ENCODE data around the gene ZSWIM9. TPM values are rescaled to one million over a fixed set of nuclear protein-coding genes. Genes with fewer than 3 reads are reported as not detected.

The ZSWIM9 gene
- total RNA-seq, 1 donor from 2014 or later, result 9.7 TPM

GRCh38 chr19:48148576-48148975, 21.9 kb upstream of the ZSWIM9 start:
- no peak overlapping the region for H3K27ac Mint-ChIP-seq
- H3K4me3 Mint-ChIP-seq (ENCODE audit: low read depth), result no peak overlapping the region
- no peak for DNase-seq (ENCODE audit: low spot score)
- H3K27me3 Mint-ChIP-seq (ENCODE audit: low read depth), result no peaks in the 10 kb centered on the region
- peaks cover 54% of the 10 kb centered on the region for H3K36me3 Mint-ChIP-seq (ENCODE audit: low read depth)
- H3K4me1 Mint-ChIP-seq (ENCODE audit: low read depth), result peaks cover 5% of the 10 kb centered on the region
- H3K9me3 Mint-ChIP-seq, result no peaks in the 10 kb centered on the region
- intact Hi-C loops (cut with micrococcal nuclease), result no loop called here

- Mint-ChIP-seq H3K4me1 (ENCODE audit: low read depth) (peaks cover 5% of the 10 kb centered on the region), H3K27me3 (ENCODE audit: low read depth) (no peaks in the 10 kb centered on the region), H3K9me3 (no peaks in the 10 kb centered on the region), H3K36me3 (ENCODE audit: low read depth) (peaks cover 53% of the 10 kb centered on the region), H3K4me3 (ENCODE audit: low read depth) (no peak overlapping the region), H3K27ac (no peak overlapping the region)
- DNase-seq (ENCODE audit: low spot score), result no peak
- intact Hi-C loops (cut with micrococcal nuclease), result no loop called here
Observed at GRCh38 chr19:48149430-48149829, 21.1 kb upstream of the ZSWIM9 start.

DNA sequence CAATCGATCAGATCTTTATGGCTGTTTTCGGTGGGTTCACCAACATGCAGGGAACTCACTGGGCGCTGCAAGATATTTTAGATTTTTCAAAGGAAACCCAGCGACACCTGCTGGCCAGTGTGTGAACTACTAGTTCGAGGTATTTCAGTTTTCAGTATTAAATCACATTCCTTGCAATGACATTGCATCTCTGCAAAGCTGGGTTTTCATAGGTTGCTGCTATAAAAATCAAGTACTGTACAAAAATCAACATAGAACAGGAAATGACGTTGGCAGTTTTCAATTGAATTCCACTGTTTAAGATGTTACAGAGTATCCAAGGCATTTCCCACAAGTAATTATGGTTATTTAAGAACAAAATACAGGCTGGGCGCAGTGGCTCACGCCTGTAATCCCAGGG, 17.9 kb upstream of the ZSWIM9 start:
- Mint-ChIP-seq H3K9me3 (no peaks in the 10 kb centered on the region), H3K4me3 (ENCODE audit: low read depth) (no peak overlapping the region), H3K27me3 (ENCODE audit: low read depth) (no peaks in the 10 kb centered on the region), H3K27ac (no peak overlapping the region), H3K4me1 (ENCODE audit: low read depth) (peaks cover 5% of the 10 kb centered on the region), H3K36me3 (ENCODE audit: low read depth) (peaks cover 53% of the 10 kb centered on the region)
- DNase-seq (ENCODE audit: low spot score), result peak; percentile 40
- intact Hi-C loops (cut with micrococcal nuclease), result loop anchor here (1.0 kb wide), 1 partner anchor 45 kb away; no protein-coding TSS in a partner anchor

GRCh38 chr19:48154003-48154402, 16.5 kb upstream of the ZSWIM9 start:
- Mint-ChIP-seq H3K4me1 (ENCODE audit: low read depth) (peaks cover 5% of the 10 kb centered on the region), H3K27ac (no peak overlapping the region), H3K4me3 (ENCODE audit: low read depth) (no peak overlapping the region), H3K9me3 (no peaks in the 10 kb centered on the region), H3K27me3 (ENCODE audit: low read depth) (no peaks in the 10 kb centered on the region), H3K36me3 (ENCODE audit: low read depth) (peaks cover 57% of the 10 kb centered on the region)
- DNase-seq (ENCODE audit: low spot score), result no peak
- intact Hi-C loops (cut with micrococcal nuclease), result no loop called here

GRCh38 chr19:48158210-48158790, 12.2 kb upstream of the ZSWIM9 start:
- Mint-ChIP-seq H3K4me3 (ENCODE audit: low read depth) (no peak overlapping the region), H3K27me3 (ENCODE audit: low read depth) (no peaks in the 10 kb centered on the region), H3K27ac (no peak overlapping the region), H3K9me3 (no peaks in the 10 kb centered on the region), H3K36me3 (ENCODE audit: low read depth) (peaks cover 62% of the 10 kb centered on the region), H3K4me1 (ENCODE audit: low read depth) (no peaks in the 10 kb centered on the region)
- intact Hi-C loops (cut with micrococcal nuclease), result no loop called here
- no peak for DNase-seq (ENCODE audit: low spot score)

GRCh38 chr19:48168689-48169088, 1.8 kb upstream of the ZSWIM9 start:
- intact Hi-C loops (cut with micrococcal nuclease), result no loop called here

DNA sequence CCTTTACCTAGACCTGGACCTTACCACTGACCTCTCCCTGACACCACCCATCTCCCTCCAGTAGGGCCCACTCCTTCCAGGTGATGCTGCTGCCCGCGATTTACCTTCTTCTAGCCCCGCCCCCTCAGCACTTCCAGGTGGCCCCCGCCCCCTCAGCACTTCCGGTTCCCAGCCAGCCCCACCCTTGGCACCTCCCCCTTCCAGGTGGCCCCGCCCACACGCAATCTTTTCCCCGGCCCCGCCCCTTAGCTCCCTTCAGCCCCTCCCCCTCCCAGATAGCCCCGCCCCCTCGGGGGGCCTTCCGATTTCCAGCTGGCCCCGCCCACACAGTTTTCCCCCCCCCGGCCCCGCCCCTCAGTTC, 922 bp upstream of the ZSWIM9 start:
- H3K4me3 Mint-ChIP-seq (ENCODE audit: low read depth), result peak overlapping the region; percentile 90
- H3K4me1 Mint-ChIP-seq (ENCODE audit: low read depth), result peaks cover 25% of the 10 kb centered on the region
- peak overlapping the region; percentile 93 for H3K27ac Mint-ChIP-seq
- intact Hi-C loops (cut with micrococcal nuclease), result no loop called here
- H3K9me3 Mint-ChIP-seq, result no peaks in the 10 kb centered on the region
- no peaks in the 10 kb centered on the region for H3K27me3 Mint-ChIP-seq (ENCODE audit: low read depth)
- H3K36me3 Mint-ChIP-seq (ENCODE audit: low read depth), result peaks cover 29% of the 10 kb centered on the region
- DNase-seq (ENCODE audit: low spot score), result peak; percentile 80

More at GRCh38 chr19:48168689-48169088, 1.8 kb upstream of the ZSWIM9 start:
- no peaks in the 10 kb centered on the region for H3K27me3 Mint-ChIP-seq (ENCODE audit: low read depth)
- H3K4me1 Mint-ChIP-seq (ENCODE audit: low read depth), result peaks cover 25% of the 10 kb centered on the region
- DNase-seq (ENCODE audit: low spot score), result no peak
- H3K36me3 Mint-ChIP-seq (ENCODE audit: low read depth), result peaks cover 29% of the 10 kb centered on the region
- no peak overlapping the region for H3K27ac Mint-ChIP-seq
- H3K9me3 Mint-ChIP-seq, result no peaks in the 10 kb centered on the region
- peak overlapping the region; percentile 90 for H3K4me3 Mint-ChIP-seq (ENCODE audit: low read depth)

DNA sequence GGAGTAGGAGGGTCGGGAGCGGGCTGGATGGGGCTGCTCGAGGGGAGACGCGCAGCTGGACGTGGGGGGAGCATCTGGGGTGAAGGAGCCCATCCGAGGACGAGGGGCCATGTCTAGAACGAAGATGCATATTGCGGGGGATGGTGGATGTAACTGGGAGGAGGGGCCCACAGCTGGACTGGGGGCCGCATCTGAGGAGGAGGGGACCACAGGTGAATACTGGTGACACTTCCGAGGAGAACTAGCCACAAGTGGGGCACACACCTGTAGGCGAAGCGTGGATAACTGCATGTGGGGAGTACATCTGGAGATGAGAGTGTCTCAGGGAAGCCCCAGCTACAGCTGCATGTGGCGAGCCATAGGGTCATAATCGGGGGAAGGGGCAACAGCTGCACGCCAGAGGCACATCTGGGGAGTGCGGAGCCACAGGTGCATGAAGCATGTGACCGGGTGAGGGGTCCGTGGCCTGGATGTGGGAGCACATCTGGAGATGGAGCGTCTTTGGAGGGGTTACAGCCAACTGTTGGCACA, 402 bp downstream of the ZSWIM9 start:
- Mint-ChIP-seq H3K4me1 (ENCODE audit: low read depth) (peaks cover 27% of the 10 kb centered on the region), H3K9me3 (no peaks in the 10 kb centered on the region), H3K4me3 (ENCODE audit: low read depth) (peak overlapping the region; percentile 90), H3K36me3 (ENCODE audit: low read depth) (peaks cover 34% of the 10 kb centered on the region), H3K27me3 (ENCODE audit: low read depth) (no peaks in the 10 kb centered on the region), H3K27ac (peak overlapping the region; percentile 75)
- DNase-seq (ENCODE audit: low spot score), result no peak
- intact Hi-C loops (cut with micrococcal nuclease), result loop anchor here (2.0 to 5.0 kb wide), 2 partner anchors 34 to 86 kb away; partner anchors contain the start of gene CARD8

- H3K27ac Mint-ChIP-seq, result no peak overlapping the region
- peaks cover 29% of the 10 kb centered on the region for H3K4me1 Mint-ChIP-seq (ENCODE audit: low read depth)
- DNase-seq (ENCODE audit: low spot score), result no peak
- intact Hi-C loops (cut with micrococcal nuclease), result loop anchor here (2.0 to 5.0 kb wide), 2 partner anchors 33 to 86 kb away; partner anchors contain the start of gene CARD8
- H3K27me3 Mint-ChIP-seq (ENCODE audit: low read depth), result no peaks in the 10 kb centered on the region
- H3K4me3 Mint-ChIP-seq (ENCODE audit: low read depth), result peak overlapping the region; percentile 90
- no peaks in the 10 kb centered on the region for H3K9me3 Mint-ChIP-seq
- peaks cover 36% of the 10 kb centered on the region for H3K36me3 Mint-ChIP-seq (ENCODE audit: low read depth)
Observed at GRCh38 chr19:48171710-48172109, 1.2 kb downstream of the ZSWIM9 start.

- no peak overlapping the region for H3K27ac Mint-ChIP-seq
- peaks cover 51% of the 10 kb centered on the region for H3K36me3 Mint-ChIP-seq (ENCODE audit: low read depth)
Observed at GRCh38 chr19:48174445-48175030, 4.1 kb downstream of the ZSWIM9 start.

GRCh38 chr19:48175578-48175977, 5.1 kb downstream of the ZSWIM9 start:
- intact Hi-C loops (cut with micrococcal nuclease), result no loop called here
- Mint-ChIP-seq H3K27me3 (ENCODE audit: low read depth) (no peaks in the 10 kb centered on the region), H3K4me3 (ENCODE audit: low read depth) (no peak overlapping the region), H3K27ac (no peak overlapping the region), H3K36me3 (ENCODE audit: low read depth) (peaks cover 59% of the 10 kb centered on the region), H3K4me1 (ENCODE audit: low read depth) (peaks cover 17% of the 10 kb centered on the region), H3K9me3 (no peaks in the 10 kb centered on the region)
- DNase-seq (ENCODE audit: low spot score), result no peak

More at GRCh38 chr19:48174445-48175030, 4.1 kb downstream of the ZSWIM9 start:
- H3K4me3 Mint-ChIP-seq (ENCODE audit: low read depth), result no peak overlapping the region
- no peak for DNase-seq (ENCODE audit: low spot score)
- H3K4me1 Mint-ChIP-seq (ENCODE audit: low read depth), result peaks cover 17% of the 10 kb centered on the region
- H3K9me3 Mint-ChIP-seq, result no peaks in the 10 kb centered on the region
- no peaks in the 10 kb centered on the region for H3K27me3 Mint-ChIP-seq (ENCODE audit: low read depth)
- intact Hi-C loops (cut with micrococcal nuclease), result loop anchor here (5.0 kb wide), 1 partner anchor 83 kb away; the partner anchor contains the start of gene CARD8

- Mint-ChIP-seq H3K36me3 (ENCODE audit: low read depth) (peaks cover 58% of the 10 kb centered on the region), H3K9me3 (peaks cover 4% of the 10 kb centered on the region), H3K27ac (no peak overlapping the region), H3K4me1 (ENCODE audit: low read depth) (peaks cover 14% of the 10 kb centered on the region), H3K27me3 (ENCODE audit: low read depth) (no peaks in the 10 kb centered on the region), H3K4me3 (ENCODE audit: low read depth) (no peak overlapping the region)
- intact Hi-C loops (cut with micrococcal nuclease), result no loop called here
- DNase-seq (ENCODE audit: low spot score), result no peak
Observed at GRCh38 chr19:48176226-48176625, 5.7 kb downstream of the ZSWIM9 start.

DNA sequence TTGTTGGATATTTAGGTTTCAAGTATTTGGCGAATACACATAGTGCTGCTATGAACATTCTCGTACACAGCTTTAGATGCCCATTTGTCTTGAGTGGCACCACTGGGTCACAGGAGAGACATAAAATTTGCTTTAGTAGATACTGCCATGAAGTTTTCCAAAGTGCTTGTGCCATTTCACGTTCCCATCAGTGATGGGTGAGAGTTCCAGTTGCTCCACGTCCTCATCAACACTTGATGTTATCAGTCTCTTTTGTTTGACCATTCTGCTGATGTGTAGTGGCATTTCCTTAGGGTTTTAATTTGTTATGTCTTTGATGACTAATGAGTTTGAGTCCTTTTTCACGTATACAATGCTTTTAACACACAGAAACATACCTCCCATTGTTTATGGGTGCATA, 11.0 kb downstream of the ZSWIM9 start:
- Mint-ChIP-seq H3K9me3 (peaks cover 10% of the 10 kb centered on the region), H3K27me3 (ENCODE audit: low read depth) (no peaks in the 10 kb centered on the region), H3K4me3 (ENCODE audit: low read depth) (no peak overlapping the region), H3K4me1 (ENCODE audit: low read depth) (peaks cover 4% of the 10 kb centered on the region), H3K36me3 (ENCODE audit: low read depth) (peaks cover 60% of the 10 kb centered on the region), H3K27ac (no peak overlapping the region)
- no peak for DNase-seq (ENCODE audit: low spot score)
- intact Hi-C loops (cut with micrococcal nuclease), result no loop called here

All from activated T-helper 2 cell treated with anti-CD3 and anti-CD28 coated beads, Interferon-gamma antibody, Interleukin-2, Interleukin-4, amounts not matched to agents 10 μg/mL and 5 μg/mL and 100 μg/mL, durations not matched to agents 14 hours and 24 hours and 36 hours (primary cell).